ENCODE results near the gene HIVEP3. TPM values are rescaled to one million over a fixed set of nuclear protein-coding genes. Genes with fewer than 3 reads are reported as not detected.

Gene HIVEP3
- total RNA-seq, 4 donors from 2014 or later: 5.3 to 17.3 (median 9.1) TPM

DNA sequence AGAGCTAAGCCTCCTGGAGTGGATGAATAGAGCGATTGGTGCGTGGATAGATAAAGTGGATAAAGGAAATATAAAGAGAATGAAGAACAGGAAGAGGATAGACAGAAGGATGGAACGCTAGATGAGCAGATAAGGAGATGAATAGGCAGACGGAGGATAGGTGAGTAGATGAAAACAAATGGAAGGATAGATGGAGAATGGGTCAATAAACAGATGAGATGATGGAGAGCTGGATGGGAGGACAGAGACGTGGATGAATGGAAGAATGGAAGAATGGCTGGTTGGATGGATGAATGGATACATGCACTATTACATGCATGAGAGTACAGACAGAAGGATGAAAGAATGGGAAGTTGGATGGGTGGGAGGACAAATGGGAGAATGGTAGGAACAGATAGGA is 399.1 kb downstream of the HIVEP3 start:
- no peak for TF ChIP-seq POLR2A (IDR thresholded peaks at IDR 0.05)
- TF ChIP-seq, protein P1, sequence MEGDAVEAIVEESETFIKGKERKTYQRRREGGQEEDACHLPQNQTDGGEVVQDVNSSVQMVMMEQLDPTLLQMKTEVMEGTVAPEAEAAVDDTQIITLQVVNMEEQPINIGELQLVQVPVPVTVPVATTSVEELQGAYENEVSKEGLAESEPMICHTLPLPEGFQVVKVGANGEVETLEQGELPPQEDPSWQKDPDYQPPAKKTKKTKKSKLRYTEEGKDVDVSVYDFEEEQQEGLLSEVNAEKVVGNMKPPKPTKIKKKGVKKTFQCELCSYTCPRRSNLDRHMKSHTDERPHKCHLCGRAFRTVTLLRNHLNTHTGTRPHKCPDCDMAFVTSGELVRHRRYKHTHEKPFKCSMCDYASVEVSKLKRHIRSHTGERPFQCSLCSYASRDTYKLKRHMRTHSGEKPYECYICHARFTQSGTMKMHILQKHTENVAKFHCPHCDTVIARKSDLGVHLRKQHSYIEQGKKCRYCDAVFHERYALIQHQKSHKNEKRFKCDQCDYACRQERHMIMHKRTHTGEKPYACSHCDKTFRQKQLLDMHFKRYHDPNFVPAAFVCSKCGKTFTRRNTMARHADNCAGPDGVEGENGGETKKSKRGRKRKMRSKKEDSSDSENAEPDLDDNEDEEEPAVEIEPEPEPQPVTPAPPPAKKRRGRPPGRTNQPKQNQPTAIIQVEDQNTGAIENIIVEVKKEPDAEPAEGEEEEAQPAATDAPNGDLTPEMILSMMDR (IDR thresholded peaks at IDR 0.05): no peak
- WGBS, 2 donors: 94% methylated on average over 5 of the region's 5 CpGs
- DNase-seq (ENCODE audit: low spot score in 2 of 2): no peak
- no peak overlapping the region for H3K4me3 ChIP-seq (ENCODE audit: low read depth, poor library complexity, severe bottlenecking)
- intact Hi-C loops (cut with DNase I; ENCODE audit: low total_unique reads): no loop called here

DNA sequence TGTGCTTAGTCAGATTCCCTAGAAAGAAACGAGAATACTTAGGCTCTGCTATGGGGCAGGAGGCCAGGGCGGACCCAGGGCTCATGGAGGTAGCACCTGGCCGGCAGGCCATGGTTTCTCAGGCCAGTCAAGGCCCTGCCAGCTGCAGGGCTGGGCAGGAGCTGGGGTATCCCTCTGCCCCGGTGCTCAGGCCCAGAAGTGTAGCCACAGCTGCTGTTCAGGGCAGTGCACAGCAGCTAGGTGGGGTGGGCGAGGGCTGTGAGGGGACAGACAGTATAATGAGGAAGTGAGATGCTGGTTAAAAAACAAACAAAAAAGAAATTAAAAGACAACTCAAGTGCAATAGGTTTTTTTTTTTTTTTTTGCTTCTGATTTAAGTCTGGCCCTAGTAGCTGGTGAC is 400.3 kb downstream of the HIVEP3 start:
- WGBS, 2 donors: 90 to 92% methylated on average over 5 of the region's 5 CpGs
- H3K4me3 ChIP-seq (ENCODE audit: low read depth, poor library complexity, severe bottlenecking): no peak overlapping the region
- no peak for DNase-seq (ENCODE audit: low spot score in 2 of 2)
- TF ChIP-seq POLR2A (IDR thresholded peaks at IDR 0.05): no peak
- intact Hi-C loops (cut with DNase I; ENCODE audit: low total_unique reads): no loop called here

DNA sequence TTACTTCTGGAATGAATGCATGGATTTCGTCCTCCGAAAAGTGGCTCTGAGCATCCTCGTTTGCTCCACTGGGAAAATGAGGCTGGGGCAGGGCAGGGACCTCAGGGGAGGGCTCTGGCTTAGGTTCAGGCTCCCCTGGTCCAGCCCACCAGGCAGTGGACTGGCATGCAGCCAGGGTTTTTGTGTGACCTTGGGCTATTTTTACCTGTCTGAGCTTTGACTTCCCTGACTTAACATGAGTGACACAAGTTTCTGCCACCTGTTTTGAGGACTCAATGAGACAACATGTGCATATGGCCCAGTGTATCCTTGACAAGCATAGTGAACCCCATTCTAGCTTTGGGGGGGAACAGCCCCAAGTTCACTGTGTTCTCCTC is 401.7 kb downstream of the HIVEP3 start:
- DNase-seq (ENCODE audit: low spot score in 2 of 2): no peak
- no peak overlapping the region for H3K4me3 ChIP-seq (ENCODE audit: low read depth, poor library complexity, severe bottlenecking)
- WGBS, 2 donors: 45 to 51% methylated on average over 3 of the region's 3 CpGs
- TF ChIP-seq, protein P1 (IDR thresholded peaks at IDR 0.05): no peak
- TF ChIP-seq POLR2A (IDR thresholded peaks at IDR 0.05): no peak
- intact Hi-C loops (cut with DNase I; ENCODE audit: low total_unique reads): no loop called here

DNA sequence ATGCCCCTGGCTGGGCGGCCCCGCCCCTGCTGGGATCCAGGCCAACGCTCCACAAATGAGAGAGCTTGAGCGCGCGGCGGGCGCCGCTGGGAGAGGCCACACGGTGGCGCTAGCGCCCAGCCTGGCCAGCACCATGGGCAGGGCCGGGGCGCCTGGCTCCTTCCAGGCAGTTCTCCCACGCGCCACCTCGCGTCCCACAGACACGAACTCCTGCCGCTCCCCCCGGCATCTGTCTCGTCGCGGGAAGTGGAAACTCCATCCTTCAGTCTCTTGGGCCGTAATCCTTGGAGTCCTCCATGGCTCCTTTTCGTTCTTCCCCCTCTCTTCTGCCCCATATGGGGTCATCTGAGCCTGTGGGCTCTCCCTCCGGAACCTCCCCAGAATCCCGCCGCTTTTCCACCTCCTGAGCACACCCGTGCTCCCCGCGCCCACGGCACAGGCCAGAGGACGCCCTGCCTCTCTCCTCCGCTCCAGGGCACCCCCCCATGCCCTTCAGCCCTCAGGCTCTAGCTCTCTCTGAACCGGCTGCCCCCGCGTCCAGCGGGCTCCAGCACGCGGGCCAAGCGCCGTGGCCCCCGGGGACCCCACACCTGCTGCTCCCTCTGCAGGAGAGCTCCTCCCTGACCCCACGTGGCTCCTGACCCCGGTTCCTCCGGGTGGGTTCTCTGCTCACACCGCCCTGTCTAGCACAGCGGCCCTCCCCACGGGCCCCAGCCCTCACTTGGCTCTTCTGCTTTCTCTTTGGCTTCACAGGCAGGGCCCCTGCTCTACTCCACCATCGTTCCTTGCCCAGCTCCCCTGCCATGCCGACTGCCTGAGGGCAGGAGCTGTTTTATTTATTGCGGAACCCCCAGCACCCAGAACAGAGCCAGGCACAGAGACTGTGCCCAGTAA is 402.3 kb downstream of the HIVEP3 start:
- no peak for TF ChIP-seq POLR2A (IDR thresholded peaks at IDR 0.05)
- TF ChIP-seq, protein P1 (IDR thresholded peaks at IDR 0.05): peak in 1 of 3 donors; percentile 22
- H3K4me3 ChIP-seq (ENCODE audit: low read depth, poor library complexity, severe bottlenecking): no peak overlapping the region
- DNase-seq (ENCODE audit: low spot score in 2 of 2): peak; percentile 82 to 97
- intact Hi-C loops (cut with DNase I; ENCODE audit: low total_unique reads): no loop called here
- 7 to 11% methylated on average over 41 to 46 of the region's 53 CpGs for WGBS, 2 donors

DNA sequence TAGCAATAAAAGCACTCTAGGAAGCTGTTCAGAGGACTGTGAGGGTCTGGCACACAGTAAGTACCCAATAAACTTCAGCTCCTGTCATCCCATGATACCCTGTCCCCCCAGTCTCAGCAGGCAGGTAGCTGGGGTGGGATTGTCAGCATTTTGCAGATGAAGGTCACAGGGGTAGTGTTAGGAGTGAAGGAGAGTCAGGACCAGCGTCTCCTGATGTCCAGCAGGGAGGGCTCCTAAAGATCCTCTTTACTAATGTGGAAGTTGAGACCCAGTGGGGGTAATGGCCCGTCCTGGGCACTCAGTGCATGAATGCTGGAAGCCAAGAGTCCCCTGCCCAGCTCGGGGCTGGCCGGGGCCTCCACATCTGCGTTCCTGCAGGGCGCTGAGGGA is 402.9 kb downstream of the HIVEP3 start:
- 8 to 9% methylated on average over 6 of the region's 6 CpGs for WGBS, 2 donors
- intact Hi-C loops (cut with DNase I; ENCODE audit: low total_unique reads): no loop called here
- H3K4me3 ChIP-seq (ENCODE audit: low read depth, poor library complexity, severe bottlenecking): no peak overlapping the region
- TF ChIP-seq, protein P1 (IDR thresholded peaks at IDR 0.05): no peak
- no peak for TF ChIP-seq POLR2A (IDR thresholded peaks at IDR 0.05)
- no peak for DNase-seq (ENCODE audit: low spot score in 2 of 2)

DNA sequence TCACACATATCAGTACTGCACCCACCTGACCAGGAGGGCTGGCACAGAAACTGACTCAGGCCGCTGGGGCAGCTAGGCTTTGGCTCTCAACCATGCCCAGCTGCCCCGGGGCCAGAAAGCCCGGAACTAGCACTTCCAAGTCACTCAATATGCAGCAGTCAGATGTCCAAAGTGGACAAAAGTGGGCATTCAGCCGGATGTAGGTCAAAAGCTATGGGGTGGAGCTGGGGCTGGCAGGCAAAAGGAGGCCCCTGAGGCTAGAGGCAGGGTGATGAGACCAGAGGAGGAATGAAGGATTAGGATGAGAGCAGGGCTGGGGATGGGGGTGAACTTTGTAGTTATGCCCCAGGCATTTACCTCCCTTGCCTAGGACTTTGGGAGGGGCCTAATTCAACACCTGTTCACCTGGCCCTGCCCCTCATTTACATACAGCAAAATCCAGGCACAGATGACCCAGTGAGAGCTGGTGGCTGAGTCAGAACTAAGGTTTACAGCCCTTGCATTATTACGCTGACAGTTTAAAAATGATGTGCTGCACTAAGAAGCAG is 403.5 kb downstream of the HIVEP3 start:
- 73 to 82% methylated on average over 4 to 5 of the region's 5 CpGs for WGBS, 2 donors
- intact Hi-C loops (cut with DNase I; ENCODE audit: low total_unique reads): no loop called here
- DNase-seq (ENCODE audit: low spot score in 2 of 2): no peak
- H3K4me3 ChIP-seq (ENCODE audit: low read depth, poor library complexity, severe bottlenecking): no peak overlapping the region
- TF ChIP-seq, protein P1 (IDR thresholded peaks at IDR 0.05): no peak
- TF ChIP-seq POLR2A (IDR thresholded peaks at IDR 0.05): no peak

Measured in lower leg skin (tissue), 4 donors.